GM10248 (cell line): ENCODE results near the gene LSS.
"Not testable (repeated sequence)": the region's sequence is repeated elsewhere in the genome, so short reads cannot be mapped to it uniquely, and the experiment has no call there.

Source experiments
- CTCF ChIA-PET: fragments of 300-600 bp; sonication (Branson Sonifier 250); formaldehyde crosslinking; extraction: SDS; loops from one replicate; lab custom pipeline; 2021; ENCODE audit warnings: antibody characterized with exemption; lab: Yijun Ruan, JAX
- POLR2A ChIA-PET: fragments of 350-650 bp; sonication (Branson Sonifier 250); formaldehyde crosslinking; extraction: SDS; loops from one replicate; lab custom pipeline; 2020; ENCODE audit warnings: antibody characterized with exemption; lab: Yijun Ruan, JAX
- DNase-seq: peaks from one replicate; pipeline ENCODE4 v3.0.0; 2012; ENCODE audit errors: extremely low spot score
- CTCF ChIP-seq: IDR thresholded peaks from 2 replicates; pipeline ENCODE4 v1.5.1; 2012; ENCODE audit warnings: mild to moderate bottlenecking, low read depth; ENCODE audit errors: extremely low read depth, missing control alignments, control extremely low read depth

Gene LSS

GRCh38 chr21:46171996-46172862 lies 56.3 kb downstream of the LSS start:
- TF ChIP-seq CTCF = no peak
- DNase-seq = no peak
- CTCF ChIA-PET = interaction anchor here (1.4 kb wide), 1 partner anchor 29 kb away, joined by 8 read pairs; no protein-coding TSS in a partner anchor
- POLR2A ChIA-PET = no interaction called here

GRCh38 chr21:46171585-46171984 lies 57.0 kb downstream of the LSS start:
- no peak for TF ChIP-seq CTCF
- POLR2A ChIA-PET = no interaction called here
- CTCF ChIA-PET = no interaction called here
- no peak for DNase-seq

GRCh38 chr21:46170436-46171193 lies 58.0 kb downstream of the LSS start:
- DNase-seq, CTCF ChIA-PET, POLR2A ChIA-PET: not testable (repeated sequence)

GRCh38 chr21:46168659-46169386 lies 59.8 kb downstream of the LSS start:
- POLR2A ChIA-PET = no interaction called here
- CTCF ChIA-PET = interaction anchor here (2.2 kb wide), 1 partner anchor 26 kb away, joined by 5 read pairs; no protein-coding TSS in a partner anchor
- no peak for DNase-seq
- TF ChIP-seq CTCF = no peak

GRCh38 chr21:46168238-46168637 lies 60.3 kb downstream of the LSS start:
- no peak for DNase-seq
- ChIA-PET CTCF (interaction anchor here (2.2 kb wide), 1 partner anchor 25 kb away, joined by 5 read pairs; no protein-coding TSS in a partner anchor), POLR2A (no interaction called here)
- no peak for TF ChIP-seq CTCF

- ChIA-PET CTCF (no interaction called here), POLR2A (no interaction called here)
- TF ChIP-seq CTCF = no peak
- no peak for DNase-seq
Observed at GRCh38 chr21:46165098-46165497, 63.5 kb downstream of the LSS start.
